ENCODE measurements around the gene LRCH4. TPM values are rescaled to one million over a fixed set of nuclear protein-coding genes. Genes with fewer than 3 reads are reported as not detected.

Gene LRCH4
- total and polyA plus RNA-seq, 2 of the 13 experiments (the other 11 are each of a cell fraction or from before 2014, with no cell fraction given) = 7.0 to 9.3 TPM

DNA sequence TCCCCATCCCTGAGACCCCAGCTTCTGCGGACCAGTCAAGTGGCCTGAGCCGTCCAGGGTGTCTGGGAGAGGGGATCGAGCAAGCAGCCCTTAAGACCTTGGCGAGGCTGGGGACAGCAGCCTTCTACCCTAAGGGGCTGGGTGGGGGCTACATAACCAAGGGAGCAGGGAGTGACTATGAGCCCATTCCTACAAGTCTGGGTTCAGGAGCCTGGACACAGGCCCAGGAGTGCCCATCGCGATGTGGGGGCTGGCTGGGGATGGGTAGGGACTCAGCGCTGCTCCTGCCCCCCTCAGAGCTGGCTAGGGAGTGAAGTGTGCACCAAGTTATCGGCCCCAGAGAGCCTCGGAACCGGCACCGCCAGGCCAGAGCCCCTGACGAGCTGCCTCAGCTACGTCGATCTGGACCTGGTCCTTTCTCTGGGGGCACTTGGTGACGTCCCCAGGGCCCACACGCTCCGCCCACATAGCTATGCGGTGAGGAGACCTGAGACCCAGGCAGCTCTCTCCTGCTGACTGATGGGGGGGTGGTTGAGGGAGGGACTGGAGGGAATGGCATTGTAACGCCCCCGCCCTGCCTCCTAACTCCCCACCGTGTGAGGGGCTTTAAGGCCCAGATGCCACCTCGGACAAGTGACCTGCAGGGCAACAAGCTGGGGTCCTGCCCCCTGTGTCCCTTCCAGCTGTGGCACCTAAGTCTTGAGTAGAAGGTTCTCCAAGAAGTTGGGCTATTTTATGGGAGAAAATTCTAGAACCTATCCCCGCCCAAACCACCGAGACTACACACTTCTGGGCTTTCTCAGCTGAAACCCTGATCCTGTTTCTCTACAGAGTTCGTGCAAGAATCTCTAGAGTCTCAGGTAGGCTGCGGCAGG lies 14.7 kb downstream of the LRCH4 start (continued):
- TF ChIP-seq, protein P1, sequence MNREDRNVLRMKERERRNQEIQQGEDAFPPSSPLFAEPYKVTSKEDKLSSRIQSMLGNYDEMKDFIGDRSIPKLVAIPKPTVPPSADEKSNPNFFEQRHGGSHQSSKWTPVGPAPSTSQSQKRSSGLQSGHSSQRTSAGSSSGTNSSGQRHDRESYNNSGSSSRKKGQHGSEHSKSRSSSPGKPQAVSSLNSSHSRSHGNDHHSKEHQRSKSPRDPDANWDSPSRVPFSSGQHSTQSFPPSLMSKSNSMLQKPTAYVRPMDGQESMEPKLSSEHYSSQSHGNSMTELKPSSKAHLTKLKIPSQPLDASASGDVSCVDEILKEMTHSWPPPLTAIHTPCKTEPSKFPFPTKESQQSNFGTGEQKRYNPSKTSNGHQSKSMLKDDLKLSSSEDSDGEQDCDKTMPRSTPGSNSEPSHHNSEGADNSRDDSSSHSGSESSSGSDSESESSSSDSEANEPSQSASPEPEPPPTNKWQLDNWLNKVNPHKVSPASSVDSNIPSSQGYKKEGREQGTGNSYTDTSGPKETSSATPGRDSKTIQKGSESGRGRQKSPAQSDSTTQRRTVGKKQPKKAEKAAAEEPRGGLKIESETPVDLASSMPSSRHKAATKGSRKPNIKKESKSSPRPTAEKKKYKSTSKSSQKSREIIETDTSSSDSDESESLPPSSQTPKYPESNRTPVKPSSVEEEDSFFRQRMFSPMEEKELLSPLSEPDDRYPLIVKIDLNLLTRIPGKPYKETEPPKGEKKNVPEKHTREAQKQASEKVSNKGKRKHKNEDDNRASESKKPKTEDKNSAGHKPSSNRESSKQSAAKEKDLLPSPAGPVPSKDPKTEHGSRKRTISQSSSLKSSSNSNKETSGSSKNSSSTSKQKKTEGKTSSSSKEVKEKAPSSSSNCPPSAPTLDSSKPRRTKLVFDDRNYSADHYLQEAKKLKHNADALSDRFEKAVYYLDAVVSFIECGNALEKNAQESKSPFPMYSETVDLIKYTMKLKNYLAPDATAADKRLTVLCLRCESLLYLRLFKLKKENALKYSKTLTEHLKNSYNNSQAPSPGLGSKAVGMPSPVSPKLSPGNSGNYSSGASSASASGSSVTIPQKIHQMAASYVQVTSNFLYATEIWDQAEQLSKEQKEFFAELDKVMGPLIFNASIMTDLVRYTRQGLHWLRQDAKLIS (CRISPR knock-in tag; IDR thresholded peaks at IDR 0.05) = no peak
- TF ChIP-seq ZNF546 (CRISPR knock-in tag; conservative IDR thresholded peaks at IDR 0.05) (no peak; the same call in 1 of the 2 replicates), AGO2 (optimal IDR thresholded peaks at IDR 0.05; ENCODE audit: low read depth, low read length) (peak; percentile 100), MAZ (IDR thresholded peaks at IDR 0.05; ENCODE audit: borderline replicate concordance, low read depth, low read length) (peak; percentile 95), MAZ (CRISPR knock-in tag; IDR thresholded peaks at IDR 0.05; ENCODE audit: low read depth) (peak; percentile 64), ZSCAN29 (CRISPR knock-in tag; conservative IDR thresholded peaks at IDR 0.05) (no peak), REL (CRISPR knock-in tag; conservative IDR thresholded peaks at IDR 0.05) (no peak), U2AF2 (IDR thresholded peaks at IDR 0.05; ENCODE audit: low read depth, low read length) (peak; percentile 67; the same call in 1 of the 2 replicates), GABPA (IDR thresholded peaks at IDR 0.05; ENCODE audit: low read depth, low read length) (no peak), GABPA (CRISPR knock-in tag; IDR thresholded peaks at IDR 0.05; ENCODE audit: low read depth) (no peak), ZNF703 (CRISPR knock-in tag; IDR thresholded peaks at IDR 0.05; ENCODE audit: borderline replicate concordance) (no peak), NBN (conservative IDR thresholded peaks at IDR 0.05) (no peak), ZNF451 (CRISPR knock-in tag; IDR thresholded peaks at IDR 0.05) (peak; percentile 56), ESRRA (CRISPR knock-in tag; IDR thresholded peaks at IDR 0.05; ENCODE audit: low read depth) (0 out of 2 replicates have a peak, but pooled peaks have one; percentile 23), ZBTB7A (CRISPR knock-in tag; IDR thresholded peaks at IDR 0.05) (no peak; the same call in 1 of the 2 replicates)
- TF ChIP-seq, protein P2, sequence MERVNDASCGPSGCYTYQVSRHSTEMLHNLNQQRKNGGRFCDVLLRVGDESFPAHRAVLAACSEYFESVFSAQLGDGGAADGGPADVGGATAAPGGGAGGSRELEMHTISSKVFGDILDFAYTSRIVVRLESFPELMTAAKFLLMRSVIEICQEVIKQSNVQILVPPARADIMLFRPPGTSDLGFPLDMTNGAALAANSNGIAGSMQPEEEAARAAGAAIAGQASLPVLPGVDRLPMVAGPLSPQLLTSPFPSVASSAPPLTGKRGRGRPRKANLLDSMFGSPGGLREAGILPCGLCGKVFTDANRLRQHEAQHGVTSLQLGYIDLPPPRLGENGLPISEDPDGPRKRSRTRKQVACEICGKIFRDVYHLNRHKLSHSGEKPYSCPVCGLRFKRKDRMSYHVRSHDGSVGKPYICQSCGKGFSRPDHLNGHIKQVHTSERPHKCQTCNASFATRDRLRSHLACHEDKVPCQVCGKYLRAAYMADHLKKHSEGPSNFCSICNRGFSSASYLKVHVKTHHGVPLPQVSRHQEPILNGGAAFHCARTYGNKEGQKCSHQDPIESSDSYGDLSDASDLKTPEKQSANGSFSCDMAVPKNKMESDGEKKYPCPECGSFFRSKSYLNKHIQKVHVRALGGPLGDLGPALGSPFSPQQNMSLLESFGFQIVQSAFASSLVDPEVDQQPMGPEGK (CRISPR knock-in tag; IDR thresholded peaks at IDR 0.05) = peak; percentile 67
- TF ChIP-seq, protein P3, sequence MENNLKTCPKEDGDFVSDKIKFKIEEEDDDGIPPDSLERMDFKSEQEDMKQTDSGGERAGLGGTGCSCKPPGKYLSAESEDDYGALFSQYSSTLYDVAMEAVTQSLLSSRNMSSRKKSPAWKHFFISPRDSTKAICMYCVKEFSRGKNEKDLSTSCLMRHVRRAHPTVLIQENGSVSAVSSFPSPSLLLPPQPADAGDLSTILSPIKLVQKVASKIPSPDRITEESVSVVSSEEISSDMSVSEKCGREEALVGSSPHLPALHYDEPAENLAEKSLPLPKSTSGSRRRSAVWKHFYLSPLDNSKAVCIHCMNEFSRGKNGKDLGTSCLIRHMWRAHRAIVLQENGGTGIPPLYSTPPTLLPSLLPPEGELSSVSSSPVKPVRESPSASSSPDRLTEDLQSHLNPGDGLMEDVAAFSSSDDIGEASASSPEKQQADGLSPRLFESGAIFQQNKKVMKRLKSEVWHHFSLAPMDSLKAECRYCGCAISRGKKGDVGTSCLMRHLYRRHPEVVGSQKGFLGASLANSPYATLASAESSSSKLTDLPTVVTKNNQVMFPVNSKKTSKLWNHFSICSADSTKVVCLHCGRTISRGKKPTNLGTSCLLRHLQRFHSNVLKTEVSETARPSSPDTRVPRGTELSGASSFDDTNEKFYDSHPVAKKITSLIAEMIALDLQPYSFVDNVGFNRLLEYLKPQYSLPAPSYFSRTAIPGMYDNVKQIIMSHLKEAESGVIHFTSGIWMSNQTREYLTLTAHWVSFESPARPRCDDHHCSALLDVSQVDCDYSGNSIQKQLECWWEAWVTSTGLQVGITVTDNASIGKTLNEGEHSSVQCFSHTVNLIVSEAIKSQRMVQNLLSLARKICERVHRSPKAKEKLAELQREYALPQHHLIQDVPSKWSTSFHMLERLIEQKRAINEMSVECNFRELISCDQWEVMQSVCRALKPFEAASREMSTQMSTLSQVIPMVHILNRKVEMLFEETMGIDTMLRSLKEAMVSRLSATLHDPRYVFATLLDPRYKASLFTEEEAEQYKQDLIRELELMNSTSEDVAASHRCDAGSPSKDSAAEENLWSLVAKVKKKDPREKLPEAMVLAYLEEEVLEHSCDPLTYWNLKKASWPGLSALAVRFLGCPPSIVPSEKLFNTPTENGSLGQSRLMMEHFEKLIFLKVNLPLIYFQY (CRISPR knock-in tag; IDR thresholded peaks at IDR 0.05; ENCODE audit: borderline replicate concordance) = peak; percentile 81; the same call in 1 of the 2 replicates

Measured in HepG2 (cell line).